ENCODE measurements around the gene KANSL1L.

KANSL1L gene

GRCh38 chr2:209985874-209986273, 185.3 kb downstream of the KANSL1L start:
- peak; percentile 61 for DNase-seq

GRCh38 chr2:209984291-209984690, 186.9 kb downstream of the KANSL1L start:
- no peak for DNase-seq

GRCh38 chr2:209977386-209978239, 193.6 kb downstream of the KANSL1L start:
- peak; percentile 75 for DNase-seq

GRCh38 chr2:209976698-209977385, 194.4 kb downstream of the KANSL1L start:
- DNase-seq: no peak

GRCh38 chr2:209974576-209974975, 196.6 kb downstream of the KANSL1L start:
- no peak for DNase-seq

GRCh38 chr2:209973328-209973727, 197.9 kb downstream of the KANSL1L start:
- no peak for DNase-seq

Measured in hematopoietic multipotent progenitor cell treated with erythropoietin and hydrocortisone succinate and interleukin-3 and kit ligand, for 6 days (in vitro differentiated cells).